Mesendoderm (in vitro differentiated cells): ENCODE measurements around the gene ZNF74.
A peak's percentile ranks its signal among the peaks of the same experiment; 100 is the strongest.
"Not testable (repeated sequence)": the region's sequence is repeated elsewhere in the genome, so short reads cannot be mapped to it uniquely, and the experiment has no call there.

Experiments used
- DNase-seq: peaks from one replicate; pipeline ENCODE4 v3.0.0; 2013
- H2AK5ac ChIP-seq: 2 replicates; pipeline ENCODE4 v1.6.1; 2013; ENCODE audit warnings: low read length, inconsistent platforms
- H2BK120ac ChIP-seq: 2 replicates; pipeline ENCODE4 v1.6.1; 2013; ENCODE audit warnings: low read depth, mild to moderate bottlenecking, low read length, moderate library complexity, mixed read lengths
- H2BK15ac ChIP-seq: replicated peaks from 2 replicates; pipeline ENCODE4 v1.6.1; 2013; ENCODE audit warnings: low read depth, mild to moderate bottlenecking, moderate library complexity
- H2BK5ac ChIP-seq: 2 replicates; pipeline ENCODE4 v1.6.1; 2013; ENCODE audit warnings: low read length, inconsistent platforms
- H3K18ac ChIP-seq: 2 replicates; pipeline ENCODE4 v1.6.1; 2013; ENCODE audit warnings: mild to moderate bottlenecking, low read length, mixed read lengths
- H3K23ac ChIP-seq: one replicate; pipeline ENCODE4 v1.6.1; 2013; ENCODE audit warnings: low read length
- H3K27ac ChIP-seq: 2 replicates; pipeline ENCODE4 v1.5.1; 2013; ENCODE audit warnings: low read depth, mild to moderate bottlenecking, inconsistent platforms, low read length, moderate library complexity
- H3K27me3 ChIP-seq: 2 replicates; pipeline ENCODE4 v1.6.1; 2013; ENCODE audit warnings: low read length, control low read depth, mild to moderate bottlenecking, inconsistent platforms; ENCODE audit not compliant: insufficient read depth, poor library complexity
- H3K36me3 ChIP-seq: 2 replicates; pipeline ENCODE4 v1.6.1; 2013; ENCODE audit warnings: low read length, inconsistent platforms; ENCODE audit not compliant: control insufficient read depth, insufficient read depth
- H3K4ac ChIP-seq: one replicate; pipeline ENCODE4 v1.6.1; 2013; ENCODE audit warnings: low read depth, mild to moderate bottlenecking, low read length, moderate library complexity
- H3K4me1 ChIP-seq: 2 replicates; pipeline ENCODE4 v1.6.1; 2013; ENCODE audit warnings: low read depth, low read length, inconsistent platforms; ENCODE audit not compliant: control insufficient read depth
- H3K4me2 ChIP-seq: 2 replicates; pipeline ENCODE4 v1.6.1; 2013; ENCODE audit warnings: low read length
- H3K4me3 ChIP-seq: 2 replicates; pipeline ENCODE4 v1.5.1; 2013; ENCODE audit warnings: mild to moderate bottlenecking, low read length
- H3K56ac ChIP-seq: one replicate; pipeline ENCODE4 v1.6.1; 2013; ENCODE audit warnings: low read length
- H3K79me1 ChIP-seq: 2 replicates; pipeline ENCODE4 v1.6.1; 2013; ENCODE audit warnings: low read length, inconsistent platforms
- H3K79me2 ChIP-seq: 2 replicates; pipeline ENCODE4 v1.6.1; 2013; ENCODE audit warnings: mild to moderate bottlenecking, low read length; ENCODE audit not compliant: control insufficient read depth, insufficient read depth
- H3K9ac ChIP-seq: 2 replicates; pipeline ENCODE4 v1.6.1; 2013; ENCODE audit warnings: low read length, inconsistent platforms
- H4K5ac ChIP-seq: one replicate; pipeline ENCODE4 v1.6.1; 2013; ENCODE audit warnings: low read length
- H4K8ac ChIP-seq: one replicate; pipeline ENCODE4 v1.6.1; 2013; ENCODE audit warnings: low read depth, mild to moderate bottlenecking, control low read depth, low read length, moderate library complexity
- WGBS: extraction: QIAGEN DNeasy Blood & Tissue Kit; methylation state at CpG from one replicate; pipeline ENCODE4 v1.1.7; 2013; ENCODE audit warnings: low lambda C conversion rate, missing lambda C conversion rate; ENCODE audit not compliant: insufficient coverage; ENCODE audit errors: extremely low coverage; 5-methylcytosine and 5-hydroxymethylcytosine counted together

The ZNF74 gene

GRCh38 chr22:20378110-20378509, 15.8 kb upstream of the ZNF74 start:
- H3K4me1 ChIP-seq = peaks cover 5% of the 10 kb centered on the region
- no peaks in the 10 kb centered on the region for H3K27me3 ChIP-seq
- H3K4ac ChIP-seq = peak overlapping the region; percentile 22
- no peak overlapping the region for H3K18ac ChIP-seq
- no peaks in the 10 kb centered on the region for H3K79me1 ChIP-seq
- H3K4me2 ChIP-seq = no peak overlapping the region
- H3K79me2 ChIP-seq = no peaks in the 10 kb centered on the region
- H3K27ac ChIP-seq = no peak overlapping the region
- peak overlapping the region; percentile 74 for H2AK5ac ChIP-seq
- no peak overlapping the region for H4K8ac ChIP-seq
- no peak overlapping the region for H3K4me3 ChIP-seq
- no peak for DNase-seq
- H3K56ac ChIP-seq = peak overlapping the region; percentile 7
- H2BK15ac ChIP-seq = no peak overlapping the region
- H3K9ac ChIP-seq = no peak overlapping the region
- H3K23ac ChIP-seq = no peak overlapping the region
- no peaks in the 10 kb centered on the region for H3K36me3 ChIP-seq
- WGBS = no CpG with 5 or more reads among the region's 4 CpGs
- no peak overlapping the region for H4K5ac ChIP-seq
- no peak overlapping the region for H2BK120ac ChIP-seq
- H2BK5ac ChIP-seq = no peak overlapping the region

- H3K4me3 ChIP-seq, H3K23ac ChIP-seq, DNase-seq, H3K4me2 ChIP-seq, H3K79me2 ChIP-seq, H2BK5ac ChIP-seq, H3K27ac ChIP-seq, H4K8ac ChIP-seq, H3K18ac ChIP-seq, H3K27me3 ChIP-seq, H4K5ac ChIP-seq, H2AK5ac ChIP-seq, H3K4me1 ChIP-seq, H3K4ac ChIP-seq, H3K9ac ChIP-seq, H2BK120ac ChIP-seq, H2BK15ac ChIP-seq, H3K36me3 ChIP-seq, H3K79me1 ChIP-seq, H3K56ac ChIP-seq: not testable (repeated sequence)
- WGBS = no CpG with 5 or more reads among the region's 5 CpGs
Measured at GRCh38 chr22:20378684-20379083, 15.3 kb upstream of the ZNF74 start.

GRCh38 chr22:20380486-20380885, 13.5 kb upstream of the ZNF74 start:
- Histone ChIP-seq H3K27ac (no peak overlapping the region), H3K18ac (no peak overlapping the region), H2BK5ac (peak overlapping the region; percentile 70), H3K27me3 (no peaks in the 10 kb centered on the region), H3K79me2 (no peaks in the 10 kb centered on the region), H3K9ac (peak overlapping the region; percentile 15), H3K79me1 (no peaks in the 10 kb centered on the region), H2AK5ac (no peak overlapping the region), H3K4me3 (no peak overlapping the region), H3K4ac (no peak overlapping the region), H3K23ac (no peak overlapping the region), H4K8ac (no peak overlapping the region), H2BK120ac (no peak overlapping the region), H3K4me2 (no peak overlapping the region), H3K4me1 (peaks cover 5% of the 10 kb centered on the region), H3K56ac (peak overlapping the region; percentile 64), H4K5ac (no peak overlapping the region), H3K36me3 (no peaks in the 10 kb centered on the region), H2BK15ac (no peak overlapping the region)
- DNase-seq = peak; percentile 14
- no CpG with 5 or more reads among the region's 1 CpG for WGBS

- no CpG with 5 or more reads among the region's 9 CpGs for WGBS
- H2AK5ac ChIP-seq = no peak overlapping the region
Measured at GRCh38 chr22:20383538-20383937, 10.4 kb upstream of the ZNF74 start.

GRCh38 chr22:20384171-20384570, 9.8 kb upstream of the ZNF74 start:
- H2AK5ac ChIP-seq = no peak overlapping the region
- H3K79me1 ChIP-seq = no peaks in the 10 kb centered on the region
- no peak overlapping the region for H3K18ac ChIP-seq
- no peak overlapping the region for H3K23ac ChIP-seq
- H3K4me2 ChIP-seq = no peak overlapping the region
- no peak overlapping the region for H3K27ac ChIP-seq
- H4K8ac ChIP-seq = no peak overlapping the region
- H4K5ac ChIP-seq = no peak overlapping the region
- H3K79me2 ChIP-seq = no peaks in the 10 kb centered on the region
- no peak overlapping the region for H3K9ac ChIP-seq
- H3K4me3 ChIP-seq = no peak overlapping the region
- DNase-seq = no peak
- peaks cover 5% of the 10 kb centered on the region for H3K4me1 ChIP-seq
- H2BK5ac ChIP-seq = no peak overlapping the region
- H3K27me3 ChIP-seq = no peaks in the 10 kb centered on the region
- no peak overlapping the region for H3K4ac ChIP-seq
- no peak overlapping the region for H3K56ac ChIP-seq
- H2BK15ac ChIP-seq = no peak overlapping the region
- WGBS = no CpG with 5 or more reads among the region's 2 CpGs
- H2BK120ac ChIP-seq = no peak overlapping the region
- no peaks in the 10 kb centered on the region for H3K36me3 ChIP-seq

More at GRCh38 chr22:20383538-20383937, 10.4 kb upstream of the ZNF74 start:
- Histone ChIP-seq H4K5ac (no peak overlapping the region), H3K27me3 (no peaks in the 10 kb centered on the region), H3K79me1 (no peaks in the 10 kb centered on the region), H3K18ac (no peak overlapping the region), H3K56ac (no peak overlapping the region), H2BK120ac (no peak overlapping the region), H3K4me2 (no peak overlapping the region), H3K4me1 (peaks cover 5% of the 10 kb centered on the region), H3K4me3 (no peak overlapping the region), H3K9ac (no peak overlapping the region), H3K23ac (no peak overlapping the region), H3K36me3 (no peaks in the 10 kb centered on the region), H3K79me2 (no peaks in the 10 kb centered on the region), H2BK5ac (no peak overlapping the region), H2BK15ac (no peak overlapping the region), H3K27ac (no peak overlapping the region), H4K8ac (no peak overlapping the region), H3K4ac (no peak overlapping the region)
- no peak for DNase-seq

GRCh38 chr22:20384865-20385264, 9.1 kb upstream of the ZNF74 start:
- Histone ChIP-seq H2BK5ac (no peak overlapping the region), H3K23ac (no peak overlapping the region), H3K18ac (no peak overlapping the region), H3K9ac (no peak overlapping the region), H3K79me1 (no peaks in the 10 kb centered on the region), H4K5ac (no peak overlapping the region), H3K56ac (no peak overlapping the region), H2BK15ac (no peak overlapping the region), H2BK120ac (no peak overlapping the region), H3K4me3 (no peak overlapping the region), H3K4me1 (peaks cover 5% of the 10 kb centered on the region), H2AK5ac (no peak overlapping the region), H3K27ac (no peak overlapping the region), H3K27me3 (no peaks in the 10 kb centered on the region), H3K4me2 (no peak overlapping the region), H3K36me3 (no peaks in the 10 kb centered on the region), H3K4ac (no peak overlapping the region), H4K8ac (no peak overlapping the region), H3K79me2 (no peaks in the 10 kb centered on the region)
- no peak for DNase-seq
- WGBS = no CpG with 5 or more reads among the region's 6 CpGs
